ENCODE measurements around the gene STARD10.

The STARD10 gene

DNA sequence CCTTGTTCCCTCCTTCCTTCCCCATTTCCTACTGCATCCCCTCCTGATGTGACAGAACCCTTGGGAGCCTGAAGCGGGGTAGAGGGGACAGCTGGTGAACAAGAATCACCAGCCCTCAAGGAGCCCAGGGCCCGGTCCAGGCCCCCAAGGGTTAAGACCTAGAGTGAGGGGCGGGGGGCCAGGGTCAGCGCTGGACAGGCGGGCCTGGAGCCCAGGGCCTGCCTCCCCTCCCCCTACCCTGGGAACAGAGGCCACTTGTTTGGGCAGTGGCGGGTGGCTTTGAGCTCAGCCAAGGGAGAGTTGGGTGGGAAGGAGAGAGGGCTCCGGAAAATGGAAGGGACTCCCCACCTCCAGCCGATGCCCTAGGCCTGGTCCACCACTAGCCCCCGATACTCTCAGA lies 43.8 kb downstream of the STARD10 start:
- H3K4me3 ChIP-seq (ENCODE audit: low read depth, low read length), result no peak overlapping the region

DNA sequence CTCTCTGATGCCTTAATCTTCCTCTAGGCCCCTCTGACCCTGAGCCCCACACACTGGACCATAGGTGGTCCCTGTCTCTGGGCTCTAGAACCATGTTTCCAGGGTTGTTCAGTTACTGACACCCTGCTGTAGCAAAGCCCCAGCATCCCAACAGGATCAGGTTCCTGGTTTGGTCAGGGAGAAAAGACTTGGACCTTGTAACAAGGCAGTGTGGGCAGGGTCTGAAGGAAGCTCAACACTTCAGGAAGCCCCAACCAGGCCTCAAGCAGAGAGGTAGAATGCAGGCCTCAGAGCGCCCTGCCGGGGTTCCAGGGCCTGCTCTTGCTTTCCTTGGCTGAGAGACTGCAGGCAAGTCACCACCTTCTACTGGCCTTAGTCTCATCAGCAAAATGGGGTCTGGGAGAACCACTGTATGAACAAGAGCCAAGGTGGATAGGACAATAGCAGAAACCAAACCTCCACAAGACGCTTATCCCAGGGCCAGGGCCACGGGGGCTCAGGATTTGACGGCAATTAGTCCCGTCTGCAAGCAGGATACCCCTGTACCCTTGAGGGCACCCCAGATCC lies 46.5 kb downstream of the STARD10 start:
- no peak overlapping the region for H3K4me3 ChIP-seq (ENCODE audit: low read depth, low read length)

DNA sequence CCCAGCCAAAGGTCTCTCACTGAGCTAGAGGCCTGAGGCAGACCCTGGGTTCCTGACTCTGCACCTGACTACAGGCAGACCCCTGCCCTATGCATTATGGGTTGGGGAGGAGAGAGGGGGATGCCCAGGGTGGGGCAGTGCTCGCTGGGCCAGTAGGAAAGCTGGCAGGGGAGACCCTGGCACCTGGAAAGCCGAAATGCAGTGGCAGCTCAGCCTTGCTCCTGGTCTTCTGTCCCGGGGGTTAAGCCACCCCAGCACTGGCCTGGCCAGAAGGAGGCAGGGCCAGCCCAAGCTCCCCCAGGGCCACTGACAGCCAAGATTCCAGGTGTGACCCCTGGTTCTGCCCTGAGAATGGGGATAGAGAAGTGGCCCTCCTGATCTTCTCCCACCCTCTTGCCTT lies 47.0 kb downstream of the STARD10 start:
- H3K4me3 ChIP-seq (ENCODE audit: low read depth, low read length), result no peak overlapping the region

DNA sequence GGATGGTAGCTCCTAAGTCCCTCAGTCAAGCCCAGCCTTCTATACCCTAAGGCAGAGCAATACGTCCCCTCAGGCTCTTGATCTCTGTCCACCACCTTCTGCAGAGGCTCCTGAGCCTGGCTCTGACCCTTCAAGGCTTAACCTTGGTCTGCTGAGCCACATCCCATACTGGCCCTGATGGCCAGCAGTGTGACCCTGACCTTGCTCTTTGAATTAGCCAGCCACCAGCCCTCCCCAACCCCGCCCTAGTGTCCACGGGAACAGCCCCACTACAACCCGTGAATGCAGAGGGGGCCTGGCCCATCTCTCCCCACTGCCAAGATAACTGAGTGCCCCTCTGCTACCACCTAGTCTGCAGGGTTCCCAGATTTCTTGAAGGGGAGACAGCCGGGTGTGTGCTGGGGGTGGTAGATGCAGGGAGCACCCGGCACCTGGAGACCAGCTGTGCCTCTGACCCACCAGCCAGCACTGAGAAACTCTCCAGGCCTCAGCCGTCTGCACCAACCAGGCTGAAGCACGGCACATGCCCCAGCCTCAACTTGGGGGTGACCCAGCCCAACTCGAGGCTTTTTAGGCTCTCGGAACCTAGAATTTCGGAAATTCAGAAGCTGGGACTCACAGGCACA lies 47.8 kb downstream of the STARD10 start:
- H3K4me3 ChIP-seq (ENCODE audit: low read depth, low read length), result no peak overlapping the region

DNA sequence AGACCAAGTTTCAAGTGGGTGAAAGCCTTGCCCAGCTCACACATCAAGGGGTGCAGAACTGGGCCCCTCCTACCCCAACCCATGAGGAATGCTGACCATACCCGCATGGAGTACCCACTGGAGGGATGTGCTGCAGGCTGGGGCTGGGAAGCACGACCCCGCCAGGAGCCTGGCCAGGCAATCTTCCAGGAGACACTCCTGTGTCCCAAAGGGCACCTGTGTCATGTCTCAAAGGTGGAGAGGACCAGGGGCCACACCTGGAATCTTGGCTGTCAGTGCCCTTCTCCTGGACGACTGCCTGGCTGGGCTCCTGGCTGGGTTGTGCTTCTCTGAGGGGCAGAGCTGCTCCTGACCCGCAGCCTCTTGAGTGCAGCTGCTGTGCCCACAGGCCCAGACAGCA lies 48.3 kb downstream of the STARD10 start:
- no peak overlapping the region for H3K4me3 ChIP-seq (ENCODE audit: low read depth, low read length)

DNA sequence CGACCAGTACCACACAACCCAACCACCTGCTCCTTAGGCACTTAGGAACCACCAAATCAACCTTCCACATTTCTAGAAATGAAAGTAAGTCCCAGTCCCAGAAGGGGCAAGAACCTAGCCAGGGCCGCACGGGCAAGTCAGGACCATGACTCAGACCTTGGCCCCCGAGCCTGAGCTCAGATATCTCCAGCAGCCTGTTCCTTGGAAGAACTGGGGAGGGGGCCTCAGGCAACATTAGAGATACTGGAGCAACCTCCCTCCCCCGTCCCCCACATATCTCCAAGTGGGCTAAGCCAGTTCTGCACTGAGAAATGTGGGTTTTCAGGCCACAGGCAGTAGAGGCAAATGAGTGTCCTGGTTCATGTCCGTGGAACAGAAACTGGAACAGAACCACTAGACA lies 49.4 kb downstream of the STARD10 start:
- H3K4me3 ChIP-seq (ENCODE audit: low read depth, low read length), result no peak overlapping the region

DNA sequence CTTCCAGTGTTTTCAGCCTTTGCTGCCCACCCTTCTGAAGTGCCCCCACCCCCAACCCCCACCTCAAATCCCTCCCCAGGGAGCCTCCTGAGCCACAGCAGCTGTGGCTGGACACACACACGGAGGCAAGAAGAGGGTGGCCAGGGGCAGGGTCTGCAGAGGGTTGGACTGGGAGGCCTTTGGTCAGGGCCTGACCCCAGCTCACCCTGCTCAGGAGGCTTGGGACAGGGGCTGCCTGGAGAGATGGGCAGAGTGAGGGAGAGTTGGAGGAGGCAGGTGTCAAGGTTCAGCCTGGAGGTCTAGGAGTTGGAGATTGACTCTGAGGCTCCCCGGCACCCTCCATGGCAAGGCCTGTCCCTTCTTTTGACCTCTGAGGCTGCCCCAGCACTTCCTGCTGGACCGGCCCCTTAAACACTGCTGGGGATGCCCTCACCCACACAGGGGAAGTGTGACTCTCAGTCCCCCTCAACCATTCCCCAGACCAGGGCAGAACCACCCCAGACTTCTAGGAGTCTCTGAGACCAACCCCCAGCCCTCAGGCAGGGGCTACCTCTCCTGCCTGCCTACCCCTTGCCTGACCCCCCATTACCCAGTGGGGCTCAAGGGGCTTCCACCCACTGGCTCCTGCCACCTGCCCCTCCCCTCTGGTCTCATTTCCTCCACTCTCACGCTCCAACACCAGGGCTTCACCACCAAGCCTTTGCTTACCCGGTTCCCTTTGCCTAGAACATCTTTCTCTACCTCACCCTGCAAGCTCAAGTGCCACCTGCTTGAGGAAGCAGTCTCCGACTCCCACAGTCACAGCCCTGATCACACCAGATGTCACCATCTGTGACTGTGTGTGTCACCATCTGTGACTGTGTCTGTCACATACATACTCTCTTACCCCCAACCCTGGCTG lies 50.3 kb downstream of the STARD10 start:
- H3K4me3 ChIP-seq (ENCODE audit: low read depth, low read length), result no peak overlapping the region

DNA sequence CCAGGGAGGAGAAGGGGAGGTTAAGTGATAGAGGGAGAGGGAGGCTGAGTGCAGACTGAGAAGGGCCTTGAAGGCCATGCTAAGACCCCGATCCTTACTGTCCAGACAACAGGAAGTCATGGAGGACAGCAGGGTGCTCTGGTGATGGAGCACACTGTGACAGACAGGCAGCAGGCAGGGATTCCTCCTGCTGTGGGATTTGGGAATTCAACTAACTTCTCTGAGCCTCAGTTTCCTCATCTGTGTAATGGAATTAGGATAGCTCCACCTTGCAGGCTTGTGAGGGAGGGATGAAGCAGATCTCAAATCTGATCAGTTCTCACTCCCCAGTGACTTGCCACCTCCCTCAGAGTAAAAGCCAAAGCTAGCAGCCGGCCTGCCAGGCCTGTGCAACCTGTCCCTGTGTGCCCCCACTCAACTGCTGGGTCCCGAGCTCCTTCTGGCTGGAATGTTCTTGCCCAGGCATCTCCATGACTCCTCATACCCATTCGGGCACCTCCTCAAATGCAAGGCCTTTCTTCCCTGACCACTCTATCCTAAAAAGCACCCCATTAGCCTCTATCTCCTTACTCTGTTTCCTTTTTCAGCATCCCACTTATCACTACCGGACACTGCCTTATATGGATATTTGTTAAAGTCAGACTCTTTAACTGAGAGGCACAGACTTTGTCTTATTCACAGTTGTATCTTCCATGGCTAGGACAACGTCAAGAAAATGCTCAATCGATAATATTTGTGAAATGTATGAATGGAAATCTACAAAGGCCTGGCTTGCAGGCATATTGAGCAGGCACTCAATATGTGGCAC lies 51.1 kb downstream of the STARD10 start:
- H3K4me3 ChIP-seq (ENCODE audit: low read depth, low read length), result no peak overlapping the region

DNA sequence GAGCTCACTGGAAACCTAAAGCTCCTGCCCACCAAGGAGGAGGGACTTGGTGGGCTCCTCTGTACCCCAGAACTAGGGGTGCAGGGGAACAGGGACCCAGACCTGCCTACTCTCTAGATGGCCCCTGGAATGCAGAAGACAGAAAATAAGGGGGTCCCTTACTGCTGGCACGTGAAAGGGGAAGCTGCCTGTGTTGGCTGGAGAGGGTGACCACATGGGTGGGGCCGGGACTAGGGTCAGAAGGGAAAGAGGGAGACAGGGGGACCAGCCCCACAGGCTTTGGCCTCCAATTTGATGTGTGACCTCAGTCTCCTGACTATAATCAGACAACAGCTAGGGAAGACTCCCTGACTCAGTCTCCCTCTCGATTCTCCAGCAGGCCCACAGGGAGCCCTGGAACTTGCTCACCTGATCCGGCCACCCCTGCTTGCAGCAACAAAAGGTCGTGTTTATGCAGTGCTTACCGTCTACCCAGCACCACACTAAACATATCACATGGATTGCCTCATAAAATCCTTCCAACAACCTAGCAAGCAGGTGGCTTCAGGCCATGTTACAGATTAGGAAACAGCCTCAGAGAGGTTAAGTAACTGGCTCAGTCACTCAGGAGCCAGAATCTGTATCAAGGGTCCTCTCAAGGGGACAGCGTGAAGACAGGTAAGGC lies 51.9 kb downstream of the STARD10 start:
- no peak overlapping the region for H3K4me3 ChIP-seq (ENCODE audit: low read depth, low read length)

DNA sequence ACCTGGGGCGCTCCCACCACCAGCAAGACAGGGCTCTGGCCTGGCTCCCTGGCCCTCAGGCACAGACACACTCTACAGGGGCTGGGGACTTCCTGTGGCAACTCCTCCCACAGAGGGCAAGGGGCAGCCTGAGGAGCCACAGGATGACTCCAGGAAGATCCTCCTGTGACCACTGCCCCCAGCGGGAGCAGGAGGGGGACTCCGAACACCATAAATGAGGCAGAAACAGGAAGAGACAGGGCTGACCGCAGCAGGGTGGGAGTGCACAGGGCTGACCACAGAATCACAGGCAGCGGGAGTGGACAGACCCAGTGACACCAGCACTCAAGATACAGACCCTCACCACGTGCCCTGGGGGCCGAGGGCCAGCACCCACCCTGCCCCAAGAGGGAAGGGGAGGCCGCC lies 52.4 kb downstream of the STARD10 start:
- H3K4me3 ChIP-seq (ENCODE audit: low read depth, low read length), result no peak overlapping the region

DNA sequence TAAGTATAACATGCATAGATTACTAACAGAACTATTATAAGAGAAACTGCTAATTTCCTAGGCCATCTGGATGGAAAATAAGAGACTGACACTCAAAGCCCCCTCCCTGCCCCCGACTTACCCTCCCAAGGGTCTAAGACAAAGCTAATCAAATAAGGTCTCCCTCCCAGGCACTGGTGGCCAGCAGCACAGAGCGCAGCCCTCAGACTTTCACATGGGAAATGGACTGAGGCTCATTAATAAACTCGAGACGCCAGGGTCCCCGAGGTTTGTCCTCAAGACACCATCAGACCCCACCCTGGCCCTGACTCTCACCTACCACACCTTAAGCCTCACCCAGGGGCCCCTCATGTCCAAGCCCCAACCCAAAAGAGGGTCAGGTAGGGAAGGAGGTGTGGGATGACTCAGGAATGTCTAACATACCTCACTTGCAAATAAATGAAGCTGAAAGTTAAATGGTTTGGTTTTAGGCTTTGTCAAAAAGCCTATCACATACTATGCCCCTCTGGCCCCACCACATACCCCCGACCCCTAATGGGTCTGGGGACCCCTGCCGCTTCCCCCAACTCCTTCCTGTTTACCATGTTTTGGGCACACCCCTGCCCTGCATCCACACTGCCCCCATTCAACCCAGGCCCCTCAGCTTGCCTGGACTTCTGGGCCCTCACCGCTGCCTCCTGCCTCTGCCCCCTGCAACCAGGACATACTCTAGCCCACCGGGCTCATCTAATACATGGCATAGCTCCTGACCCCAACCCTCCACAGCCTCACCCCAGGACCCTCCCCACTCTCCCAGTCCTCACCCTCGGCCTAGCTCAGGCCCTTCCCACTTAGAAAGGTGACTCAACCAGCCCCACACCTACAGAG lies 53.1 kb downstream of the STARD10 start:
- no peak overlapping the region for H3K4me3 ChIP-seq (ENCODE audit: low read depth, low read length)

DNA sequence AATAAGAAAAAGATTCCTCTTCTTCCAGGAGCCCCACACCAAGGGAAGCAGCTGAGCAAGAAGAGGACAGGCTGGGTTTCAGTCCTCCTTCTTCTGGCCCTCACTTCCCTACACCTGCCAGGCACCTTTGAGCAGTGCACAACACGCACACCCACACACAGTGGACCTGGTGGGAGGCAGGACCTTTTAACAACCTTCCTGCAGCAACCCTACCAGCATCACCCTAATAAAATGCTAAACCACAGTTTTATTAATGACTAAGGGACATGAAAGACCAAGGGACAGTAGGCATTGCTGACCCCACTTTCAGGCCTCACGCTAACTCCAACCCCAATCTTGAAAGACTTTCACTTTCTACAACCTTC lies 53.8 kb downstream of the STARD10 start:
- H3K4me3 ChIP-seq (ENCODE audit: low read depth, low read length), result no peak overlapping the region

DNA sequence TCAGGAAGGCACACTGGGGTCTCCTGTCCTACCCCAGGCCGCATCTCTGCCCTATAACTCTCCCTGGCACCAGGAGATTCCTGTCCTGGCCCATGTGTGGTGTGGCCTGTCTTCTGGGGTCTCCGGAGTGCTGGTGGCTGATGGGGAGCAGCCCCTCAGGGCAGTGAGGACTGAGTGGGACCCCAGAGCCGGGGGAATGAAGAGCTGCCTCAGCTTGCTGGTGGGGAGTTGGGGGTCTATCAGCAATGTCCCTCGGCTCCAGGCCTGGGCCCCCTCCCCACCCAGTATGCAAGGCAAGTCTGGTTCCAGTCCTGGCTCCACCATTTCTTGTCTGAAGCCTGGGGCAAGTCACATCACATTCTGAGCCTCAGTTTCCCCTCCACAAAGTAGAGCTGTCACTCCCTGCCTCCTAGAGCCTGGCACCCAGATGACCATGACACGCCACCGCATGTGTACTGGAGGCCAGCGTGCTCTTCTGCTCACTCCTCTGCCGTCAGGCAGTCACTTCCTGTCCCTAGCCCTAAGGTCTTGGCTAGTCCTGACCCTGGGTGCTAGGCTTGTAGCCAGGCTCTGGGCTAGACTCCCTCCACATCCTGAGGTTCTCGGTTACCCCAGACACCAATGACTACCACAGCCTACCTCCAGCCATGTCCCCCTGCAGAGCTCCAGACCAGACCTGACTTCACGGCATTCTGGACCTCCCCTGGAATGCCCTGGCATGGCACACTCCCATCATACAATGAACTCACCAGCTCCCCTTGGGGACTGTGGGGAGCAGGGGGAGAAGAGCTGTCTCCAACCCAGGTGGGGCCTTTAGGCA lies 54.4 kb downstream of the STARD10 start:
- H3K4me3 ChIP-seq (ENCODE audit: low read depth, low read length), result no peak overlapping the region

DNA sequence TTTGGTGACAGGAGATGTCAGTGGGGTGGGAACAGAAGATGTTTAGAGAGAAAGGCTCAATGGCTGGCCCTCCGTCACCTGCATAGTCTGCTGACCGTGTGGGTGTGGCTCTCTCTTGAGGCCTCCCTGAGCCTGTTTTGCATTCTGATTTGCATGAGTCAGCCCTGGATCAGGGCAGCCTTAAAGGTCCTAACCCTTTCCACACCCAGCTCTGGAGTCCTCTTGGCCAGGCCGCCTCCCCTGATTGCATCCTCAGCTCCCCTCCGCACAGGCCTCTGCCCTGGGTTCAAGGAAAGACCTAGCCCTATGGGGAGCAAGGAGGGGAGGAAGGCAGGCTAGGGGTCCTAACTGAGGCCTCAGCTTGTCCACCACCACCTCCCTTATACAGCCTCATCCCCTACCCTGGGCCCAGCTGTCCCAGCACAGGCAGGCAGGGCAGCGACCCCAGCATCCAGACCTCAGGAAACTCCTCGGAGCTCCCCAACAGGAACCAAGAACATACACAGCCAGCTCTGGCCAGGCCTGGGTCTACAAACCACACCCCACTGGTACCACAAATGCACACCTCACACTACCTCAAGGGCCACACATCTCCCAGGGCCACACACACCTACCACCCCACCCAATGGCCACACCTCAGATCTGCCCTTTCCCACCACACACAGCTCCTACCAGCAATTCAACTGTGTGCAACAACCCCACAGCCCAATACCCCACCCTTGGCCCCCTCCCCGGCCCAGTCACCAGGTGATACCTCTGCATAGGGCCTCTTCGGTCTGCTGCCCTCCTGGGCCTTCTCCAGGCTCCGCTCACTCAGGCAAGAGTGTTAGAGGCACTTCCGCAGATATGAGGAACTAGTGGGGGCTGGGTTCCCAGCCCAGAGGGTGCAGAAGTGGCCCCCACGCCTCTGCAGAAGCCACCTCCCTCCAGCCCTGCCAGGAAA lies 55.4 kb downstream of the STARD10 start:
- no peak overlapping the region for H3K4me3 ChIP-seq (ENCODE audit: low read depth, low read length)

DNA sequence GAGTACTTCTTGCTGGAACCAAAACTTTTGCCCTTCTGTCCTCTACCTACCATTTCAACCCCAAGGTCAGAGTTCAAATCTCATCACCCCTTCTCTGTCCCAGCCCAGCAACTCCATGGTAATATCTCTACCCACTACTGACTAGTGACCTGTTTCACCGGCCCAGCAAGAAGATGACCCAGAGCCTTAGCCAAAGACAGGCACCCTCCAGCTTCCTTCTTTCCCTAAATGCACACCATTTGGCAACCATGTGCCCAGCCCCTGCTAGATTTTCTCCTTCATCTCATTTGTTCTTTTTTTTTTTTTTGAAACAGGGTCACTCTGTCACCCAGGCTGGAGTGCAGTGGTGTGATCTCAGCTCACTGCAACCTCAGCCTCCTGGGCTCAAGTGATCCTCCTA lies 56.5 kb downstream of the STARD10 start:
- no peak overlapping the region for H3K4me3 ChIP-seq (ENCODE audit: low read depth, low read length)

DNA sequence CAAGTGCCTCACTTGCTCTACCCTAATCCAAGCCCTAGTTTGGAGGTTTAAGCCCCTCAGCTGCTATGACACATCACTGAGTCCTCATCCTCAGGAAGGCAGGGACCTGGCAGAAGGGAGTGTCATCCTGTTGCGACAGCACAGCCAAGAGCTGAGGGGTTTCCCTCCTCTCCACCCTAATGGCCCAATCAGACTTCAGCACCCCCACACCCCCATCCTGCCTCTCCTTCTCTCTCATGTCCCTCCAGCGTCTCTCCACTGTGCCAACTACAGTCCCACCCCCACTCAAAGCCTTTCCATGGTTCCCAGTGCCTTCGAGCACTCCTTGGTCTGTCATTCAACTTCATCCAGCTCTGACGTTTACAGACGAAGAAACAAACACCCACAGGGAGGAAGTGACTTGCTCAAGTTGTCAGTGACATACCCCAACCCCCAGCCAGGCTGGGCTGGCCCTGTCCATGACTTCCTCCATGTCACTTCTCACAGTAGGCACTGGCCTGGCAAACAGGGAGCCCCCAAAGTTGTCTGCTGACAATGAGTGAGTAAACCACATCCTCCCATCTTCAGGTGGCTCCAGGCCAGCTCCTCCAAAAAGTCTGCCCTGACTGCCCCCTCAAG lies 57.3 kb downstream of the STARD10 start:
- no peak overlapping the region for H3K4me3 ChIP-seq (ENCODE audit: low read depth, low read length)

DNA sequence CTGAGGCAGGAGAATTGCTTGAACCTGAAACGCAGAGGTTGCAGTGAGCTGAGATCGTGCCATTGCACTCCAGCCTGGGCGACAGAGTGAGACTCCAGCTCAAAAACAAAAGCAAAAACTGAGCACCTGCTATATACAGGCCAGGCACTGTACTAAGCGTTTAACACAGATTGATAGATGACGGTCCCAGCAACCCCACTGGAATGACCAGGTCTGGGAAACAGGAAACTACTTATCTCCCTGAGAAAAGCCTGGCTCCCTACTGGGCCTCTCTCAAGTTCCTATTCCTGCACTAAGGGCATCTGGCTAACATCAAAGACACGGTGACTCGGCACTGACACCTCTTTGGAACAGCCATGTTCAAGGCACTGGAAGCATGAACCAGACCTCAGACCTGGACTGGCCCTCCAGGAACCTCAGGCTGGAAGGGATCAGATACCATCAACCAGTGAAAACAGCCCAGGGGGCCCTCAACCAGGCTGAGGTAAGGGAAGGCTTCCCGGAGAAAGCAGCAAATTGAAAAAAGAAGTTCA lies 58.3 kb downstream of the STARD10 start:
- H3K4me3 ChIP-seq (ENCODE audit: low read depth, low read length), result no peak overlapping the region

All from iPS-11a (cell line).